Bronchial epithelial cell (primary cell): ENCODE results near the gene FEN1. TPM values are rescaled to one million over a fixed set of nuclear protein-coding genes. Genes with fewer than 3 reads are reported as not detected.

Experiments used
- DNase-seq: peaks from one replicate; pipeline ENCODE4 v3.0.0-alpha.2; 2010; ENCODE audit warnings: low read depth
- FAIRE-seq: peaks from 2 replicates; lab custom pipeline; 2011; peaks lifted over from hg19 to GRCh38; lab: Jason Lieb, UNC
- H3K27me3 ChIP-seq: 2 replicates; pipeline ENCODE4 v1.5.1; 2011; ENCODE audit warnings: low read length; ENCODE audit not compliant: control insufficient read depth, insufficient read depth
- H3K36me3 ChIP-seq: 2 replicates; pipeline ENCODE4 v1.5.1; 2011; ENCODE audit warnings: low read length; ENCODE audit not compliant: control insufficient read depth, insufficient read depth
- H3K4me3 ChIP-seq: 2 replicates; pipeline ENCODE4 v1.5.1; 2011; ENCODE audit warnings: mild to moderate bottlenecking, low read depth, low read length, control low read depth
- total RNA-seq: library from RNA; depleted of rRNA; stranded (reverse); fragments of >200 nt; gene quantifications from 2 replicates; pipeline ENCODE4 v1.2.1, GENCODE V29; 2014
- TF ChIP-seq, protein P1 (sequence below): IDR thresholded peaks from 2 replicates; pipeline ENCODE4 v1.5.1; 2011; ENCODE audit warnings: mild to moderate bottlenecking, moderate library complexity, low read length, control low read depth, inconsistent platforms; ENCODE audit not compliant: insufficient read depth, severe bottlenecking

The FEN1 gene
- total RNA-seq, 1 donor from 2014 or later = 9.7 TPM

GRCh38 chr11:61779666-61780525 is 12.8 kb upstream of the FEN1 start:
- H3K27me3 ChIP-seq = no peaks in the 10 kb centered on the region
- H3K4me3 ChIP-seq = no peak overlapping the region
- DNase-seq (no peak), FAIRE-seq (no peak)
- TF ChIP-seq, protein P1, sequence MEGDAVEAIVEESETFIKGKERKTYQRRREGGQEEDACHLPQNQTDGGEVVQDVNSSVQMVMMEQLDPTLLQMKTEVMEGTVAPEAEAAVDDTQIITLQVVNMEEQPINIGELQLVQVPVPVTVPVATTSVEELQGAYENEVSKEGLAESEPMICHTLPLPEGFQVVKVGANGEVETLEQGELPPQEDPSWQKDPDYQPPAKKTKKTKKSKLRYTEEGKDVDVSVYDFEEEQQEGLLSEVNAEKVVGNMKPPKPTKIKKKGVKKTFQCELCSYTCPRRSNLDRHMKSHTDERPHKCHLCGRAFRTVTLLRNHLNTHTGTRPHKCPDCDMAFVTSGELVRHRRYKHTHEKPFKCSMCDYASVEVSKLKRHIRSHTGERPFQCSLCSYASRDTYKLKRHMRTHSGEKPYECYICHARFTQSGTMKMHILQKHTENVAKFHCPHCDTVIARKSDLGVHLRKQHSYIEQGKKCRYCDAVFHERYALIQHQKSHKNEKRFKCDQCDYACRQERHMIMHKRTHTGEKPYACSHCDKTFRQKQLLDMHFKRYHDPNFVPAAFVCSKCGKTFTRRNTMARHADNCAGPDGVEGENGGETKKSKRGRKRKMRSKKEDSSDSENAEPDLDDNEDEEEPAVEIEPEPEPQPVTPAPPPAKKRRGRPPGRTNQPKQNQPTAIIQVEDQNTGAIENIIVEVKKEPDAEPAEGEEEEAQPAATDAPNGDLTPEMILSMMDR = no peak
- H3K36me3 ChIP-seq = no peaks in the 10 kb centered on the region

DNA sequence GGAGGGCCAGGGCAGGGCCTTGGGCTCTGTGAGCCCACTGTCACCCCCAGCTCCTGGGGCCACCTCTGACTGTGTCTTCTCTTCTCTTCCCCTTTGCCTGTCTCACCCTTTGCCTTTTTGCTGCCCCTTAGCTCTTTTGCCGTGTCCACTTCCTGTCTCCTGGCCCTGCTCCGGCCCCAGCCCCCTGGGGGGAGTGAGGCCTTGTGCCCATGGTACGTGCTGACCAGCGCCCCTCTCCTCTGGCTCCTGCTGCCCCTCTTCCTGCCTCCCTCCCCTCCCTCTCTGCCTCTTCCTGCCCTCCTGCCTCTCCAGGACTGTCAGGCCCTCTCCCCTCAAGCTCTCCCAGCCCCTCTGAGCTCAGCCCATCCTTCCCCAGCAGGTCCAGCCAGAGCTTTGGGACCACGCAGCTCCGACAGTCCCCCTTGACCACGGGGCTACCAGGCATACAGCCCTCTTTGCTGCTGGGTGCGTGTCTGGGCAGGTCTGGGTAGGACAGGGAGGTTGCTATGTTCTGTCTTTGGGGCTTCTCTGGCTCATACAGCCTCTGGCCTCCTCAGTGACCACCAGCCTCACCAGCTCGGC is 12.0 kb upstream of the FEN1 start:
- no peak for FAIRE-seq
- H3K36me3 ChIP-seq = peaks cover 2% of the 10 kb centered on the region
- H3K27me3 ChIP-seq = no peaks in the 10 kb centered on the region
- DNase-seq = peak; percentile 23
- TF ChIP-seq, protein P1 = no peak
- H3K4me3 ChIP-seq = no peak overlapping the region

- Histone ChIP-seq H3K27me3 (no peaks in the 10 kb centered on the region), H3K36me3 (peaks cover 3% of the 10 kb centered on the region), H3K4me3 (no peak overlapping the region)
- TF ChIP-seq, protein P1 = no peak
- FAIRE-seq (no peak), DNase-seq (no peak)
These were observed 11.1 kb upstream of the FEN1 start for GRCh38 chr11:61781585-61781984.

DNA sequence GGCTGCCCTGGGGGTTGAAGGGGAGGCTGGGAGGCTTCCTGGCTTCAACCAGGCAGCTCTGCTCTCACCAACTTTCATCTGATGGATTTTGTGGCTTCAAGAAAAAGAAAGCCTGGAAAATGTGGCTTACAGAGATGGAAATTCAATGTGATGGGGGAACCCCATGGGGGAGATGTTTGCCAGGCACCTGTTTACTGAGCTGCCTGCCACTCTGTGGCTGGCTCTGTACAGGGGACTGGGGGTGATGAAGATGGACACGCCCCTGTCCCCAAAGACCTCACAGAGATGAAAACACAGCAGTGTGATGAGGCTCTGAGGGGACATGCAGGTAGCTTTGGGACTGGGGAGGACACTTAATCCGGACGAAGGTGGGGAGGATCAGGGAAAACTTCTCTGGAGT is 10.4 kb upstream of the FEN1 start:
- DNase-seq (no peak), FAIRE-seq (no peak)
- H3K27me3 ChIP-seq = no peaks in the 10 kb centered on the region
- H3K4me3 ChIP-seq = no peak overlapping the region
- TF ChIP-seq, protein P1 = no peak
- H3K36me3 ChIP-seq = peaks cover 3% of the 10 kb centered on the region

- TF ChIP-seq, protein P1 = no peak
- DNase-seq = no peak
- FAIRE-seq = no peak
- H3K27me3 ChIP-seq = no peaks in the 10 kb centered on the region
- H3K4me3 ChIP-seq = no peak overlapping the region
- H3K36me3 ChIP-seq = peaks cover 5% of the 10 kb centered on the region
These were observed 9.9 kb upstream of the FEN1 start for GRCh38 chr11:61782841-61783240.
